ACC112 (cell line): ENCODE measurements around the gene CRIM1.
A peak's percentile ranks its signal among the peaks of the same experiment; 100 is the strongest.

Experiments used
- H2AFZ ChIP-seq: fragments of 200-600 bp; sonication (generic); one replicate; pipeline ENCODE4 v1.6.0; 2017; ENCODE audit warnings: antibody characterized with exemption, low read length; ENCODE audit not compliant: unreplicated experiment
- H3K27ac ChIP-seq: fragments of 200-600 bp; sonication (generic); 2 replicates; pipeline ENCODE4 v1.5.1; 2014; ENCODE audit warnings: low read depth, mild to moderate bottlenecking, antibody characterized with exemption, low read length, moderate library complexity
- H3K27me3 ChIP-seq: fragments of 200-600 bp; sonication (generic); 2 replicates; pipeline ENCODE4 v1.6.1; 2014; ENCODE audit warnings: mild to moderate bottlenecking, antibody characterized with exemption, low read length, moderate library complexity, mixed read lengths; ENCODE audit not compliant: insufficient read depth
- H3K36me3 ChIP-seq: fragments of 200-600 bp; sonication (generic); 2 replicates; pipeline ENCODE4 v1.6.1; 2016; ENCODE audit warnings: mild to moderate bottlenecking, antibody characterized with exemption, low read length, moderate library complexity, mixed read lengths; ENCODE audit not compliant: insufficient read depth
- H3K4me1 ChIP-seq: fragments of 200-600 bp; sonication (generic); one replicate; pipeline ENCODE4 v1.6.1; 2016; ENCODE audit warnings: low read length, mixed read lengths; ENCODE audit not compliant: insufficient read depth, unreplicated experiment, control insufficient read depth
- H3K4me3 ChIP-seq: fragments of 200-600 bp; sonication (generic); 2 replicates; pipeline ENCODE4 v1.5.1; 2014; ENCODE audit warnings: mild to moderate bottlenecking, low read depth, low read length
- H3K79me2 ChIP-seq: fragments of 200-600 bp; sonication (generic); one replicate; pipeline ENCODE4 v1.6.0; 2016; ENCODE audit warnings: low read length; ENCODE audit not compliant: control insufficient read depth, unreplicated experiment, insufficient read depth

CRIM1 gene

DNA sequence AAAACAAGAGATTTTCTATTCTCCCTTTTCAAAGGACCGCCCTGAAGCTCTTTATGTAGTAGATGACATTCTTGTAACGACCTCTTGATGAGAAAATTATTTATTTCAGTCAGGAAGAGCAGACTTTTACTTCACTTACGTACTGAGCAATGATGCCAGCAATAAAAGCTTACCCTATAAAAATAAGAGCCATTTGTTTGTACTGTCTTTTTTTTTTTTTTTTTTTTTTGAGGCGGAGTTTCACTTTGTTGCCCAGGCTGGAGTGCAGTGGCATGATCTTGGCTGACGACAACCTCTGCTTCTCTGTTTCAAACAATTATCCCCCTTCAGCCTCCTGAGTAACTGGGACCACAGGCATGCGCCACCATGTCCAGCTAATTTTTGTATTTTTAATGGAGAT lies 39.2 kb downstream of the CRIM1 start:
- Histone ChIP-seq H2AFZ (no peak overlapping the region), H3K4me3 (no peak overlapping the region), H3K4me1 (peaks cover 61% of the 10 kb centered on the region), H3K27ac (no peak overlapping the region), H3K27me3 (no peaks in the 10 kb centered on the region), H3K79me2 (peaks cover 93% of the 10 kb centered on the region), H3K36me3 (peaks cover 30% of the 10 kb centered on the region)

DNA sequence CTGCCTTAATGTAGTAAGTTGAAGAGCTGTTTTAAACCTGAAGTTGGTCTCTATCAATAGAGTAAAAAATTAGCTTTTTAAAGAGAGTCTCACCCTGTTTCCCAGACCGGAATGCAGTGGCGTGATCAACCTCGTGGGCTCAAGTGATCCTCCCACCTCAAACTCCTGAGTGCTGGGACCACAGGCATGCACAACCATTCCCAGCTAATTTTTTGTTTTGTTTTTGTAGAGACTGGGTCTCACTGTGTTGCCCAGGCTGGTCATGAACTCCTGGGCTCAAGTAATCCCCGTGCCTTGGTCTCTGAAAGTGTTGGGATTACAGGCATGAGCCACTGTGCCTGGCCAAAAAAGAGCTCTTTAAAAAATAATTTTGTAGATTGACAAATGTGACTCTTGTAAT lies 40.3 kb downstream of the CRIM1 start:
- Histone ChIP-seq H3K36me3 (peaks cover 30% of the 10 kb centered on the region), H3K4me1 (peaks cover 70% of the 10 kb centered on the region), H3K79me2 (peaks cover 93% of the 10 kb centered on the region), H2AFZ (no peak overlapping the region), H3K27ac (peak overlapping the region; percentile 14; the same call in 1 of the 2 replicates), H3K4me3 (no peak overlapping the region), H3K27me3 (no peaks in the 10 kb centered on the region)

DNA sequence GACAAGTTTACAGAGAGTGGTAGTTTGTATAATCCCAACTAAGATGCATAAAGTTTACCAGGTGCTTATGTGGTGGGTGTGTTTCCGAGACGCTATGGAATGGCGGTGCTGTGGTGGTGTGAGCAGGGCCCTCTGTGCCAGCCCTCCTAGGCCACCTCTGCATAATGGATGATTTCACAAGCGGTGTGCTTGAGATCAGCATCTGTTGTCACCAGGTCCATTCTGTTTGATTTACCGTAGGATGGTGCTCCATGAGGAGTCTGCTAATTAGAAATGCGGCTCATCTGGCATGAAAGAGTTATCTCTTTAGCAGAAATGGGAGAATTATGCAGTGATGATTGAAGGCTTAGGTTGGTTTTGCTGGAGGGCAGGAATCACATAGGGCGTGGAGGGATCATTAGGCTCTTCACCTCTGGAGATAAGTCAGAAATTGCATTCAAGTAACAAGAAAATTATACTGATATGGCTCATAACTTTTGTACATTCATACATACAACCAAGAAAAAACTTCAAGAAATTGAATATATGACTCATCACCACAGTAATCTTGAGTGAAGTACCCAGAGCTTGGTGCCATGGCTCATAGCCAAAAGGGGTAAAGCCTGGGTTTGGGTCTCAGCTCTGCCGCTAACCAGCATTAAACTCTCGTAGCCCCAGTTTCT lies 41.4 kb downstream of the CRIM1 start:
- Histone ChIP-seq H2AFZ (no peak overlapping the region), H3K27ac (peak overlapping the region; percentile 10; the same call in 1 of the 2 replicates), H3K36me3 (peaks cover 30% of the 10 kb centered on the region), H3K4me1 (peaks cover 77% of the 10 kb centered on the region), H3K27me3 (no peaks in the 10 kb centered on the region), H3K4me3 (peak overlapping the region; percentile 10; the same call in 1 of the 2 replicates), H3K79me2 (peaks cover 97% of the 10 kb centered on the region)

DNA sequence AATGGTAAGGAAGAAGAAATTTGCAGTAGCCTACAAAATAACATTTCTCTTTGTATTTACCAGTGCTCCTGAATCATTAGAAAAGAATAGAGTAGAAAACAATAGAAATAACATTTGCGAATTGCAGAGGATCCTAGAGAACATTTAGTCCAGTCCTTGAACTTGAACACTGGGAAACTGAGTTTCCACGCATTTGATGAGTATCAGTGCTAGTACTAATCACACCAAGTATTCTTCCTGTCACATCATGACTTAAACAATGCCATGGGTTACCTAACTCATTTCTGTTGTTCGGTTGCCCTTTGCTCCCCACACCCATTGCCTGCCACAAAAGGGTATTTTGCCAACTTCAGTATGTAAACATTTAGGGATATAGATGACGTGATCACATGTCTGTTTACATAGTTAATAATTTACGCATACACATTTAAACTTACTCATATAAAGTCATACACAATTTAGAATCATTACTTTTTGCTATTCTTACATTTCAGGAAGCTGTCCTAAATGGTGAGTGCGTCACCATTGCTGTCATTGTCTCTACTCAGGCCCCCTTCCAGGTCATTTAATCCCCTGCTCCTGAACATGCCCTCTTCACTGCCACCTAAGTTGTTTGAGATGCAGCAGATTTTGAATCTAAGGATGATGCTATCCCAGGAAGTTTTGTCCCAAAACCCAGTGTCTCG lies 42.3 kb downstream of the CRIM1 start:
- no peak overlapping the region for H3K4me3 ChIP-seq
- H3K4me1 ChIP-seq, result peaks cover 81% of the 10 kb centered on the region
- no peaks in the 10 kb centered on the region for H3K27me3 ChIP-seq
- no peak overlapping the region for H2AFZ ChIP-seq
- peak overlapping the region; percentile 10; the same call in 1 of the 2 replicates for H3K27ac ChIP-seq
- H3K79me2 ChIP-seq, result peaks cover 96% of the 10 kb centered on the region
- H3K36me3 ChIP-seq, result peaks cover 30% of the 10 kb centered on the region

DNA sequence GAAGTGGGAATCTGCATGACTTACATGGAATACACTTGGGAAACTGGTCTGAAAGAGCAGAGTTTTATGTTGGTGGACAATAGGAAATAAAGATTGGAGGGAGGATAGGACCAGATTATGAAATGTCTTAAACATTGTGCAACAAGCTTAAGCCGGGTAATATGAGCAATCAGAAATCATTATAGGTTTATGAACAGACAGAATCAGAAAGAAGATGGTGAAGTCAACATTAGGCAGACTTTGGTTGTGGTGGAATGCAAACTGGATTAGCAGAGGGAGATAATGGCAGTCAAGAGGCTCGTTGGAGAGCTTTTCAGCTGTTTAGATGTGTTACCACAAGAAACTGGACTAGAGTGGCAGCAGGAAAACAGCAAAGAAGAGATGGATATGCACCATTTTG lies 43.5 kb downstream of the CRIM1 start:
- H3K4me1 ChIP-seq, result peaks cover 82% of the 10 kb centered on the region
- H3K27ac ChIP-seq, result peak overlapping the region; percentile 10; the same call in 1 of the 2 replicates
- no peak overlapping the region for H3K4me3 ChIP-seq
- peaks cover 96% of the 10 kb centered on the region for H3K79me2 ChIP-seq
- H3K36me3 ChIP-seq, result peaks cover 30% of the 10 kb centered on the region
- no peaks in the 10 kb centered on the region for H3K27me3 ChIP-seq
- no peak overlapping the region for H2AFZ ChIP-seq

DNA sequence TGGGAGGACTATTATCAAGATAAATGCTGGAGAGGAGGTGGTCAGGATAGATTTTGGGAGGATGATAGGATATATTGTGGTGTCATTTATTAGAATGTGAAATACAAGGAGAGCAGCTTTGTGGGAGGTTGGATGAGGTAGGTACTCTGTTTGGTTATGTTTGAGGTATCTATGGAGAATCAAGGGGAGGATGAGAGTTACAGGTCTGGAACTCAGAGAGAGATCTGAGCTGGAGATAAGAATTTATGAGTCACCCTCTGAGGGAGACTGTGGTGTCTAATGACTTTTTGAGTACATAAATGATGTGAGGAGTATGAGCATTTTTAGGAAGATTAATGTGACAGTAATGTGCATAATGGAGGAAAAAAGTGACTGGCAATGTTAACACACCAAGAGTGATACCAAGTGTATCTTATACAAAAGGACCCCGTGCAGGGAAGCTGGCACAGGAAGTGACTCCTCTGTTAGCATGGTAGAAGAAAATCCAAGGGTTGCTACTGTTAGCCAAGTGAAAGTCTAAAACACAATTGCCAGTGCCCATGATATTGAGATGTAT lies 48.2 kb downstream of the CRIM1 start:
- Histone ChIP-seq H2AFZ (no peak overlapping the region), H3K27me3 (no peaks in the 10 kb centered on the region), H3K4me3 (peak overlapping the region; percentile 18; the same call in 1 of the 2 replicates), H3K79me2 (peaks cover 93% of the 10 kb centered on the region), H3K36me3 (peaks cover 6% of the 10 kb centered on the region), H3K27ac (peak overlapping the region; percentile 96), H3K4me1 (peaks cover 82% of the 10 kb centered on the region)

DNA sequence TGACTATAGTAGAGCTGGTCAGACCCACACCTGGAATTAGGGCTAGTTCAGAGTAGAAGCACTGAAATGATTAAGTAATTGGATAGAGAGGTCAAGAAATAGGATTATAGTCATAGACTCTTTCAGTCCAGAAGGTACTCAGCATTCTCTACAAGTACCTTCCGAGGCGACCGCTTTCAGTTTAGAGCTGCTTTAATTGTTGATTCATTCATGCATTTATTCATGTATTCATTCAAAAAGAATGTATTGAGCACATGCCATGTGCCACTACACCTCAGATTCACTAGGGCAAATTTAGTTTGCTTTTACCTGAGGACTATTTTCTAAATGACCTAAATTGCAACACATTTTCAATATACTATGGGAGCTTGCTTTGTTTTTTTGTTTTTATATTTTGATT lies 48.7 kb downstream of the CRIM1 start:
- H3K79me2 ChIP-seq, result peaks cover 92% of the 10 kb centered on the region

DNA sequence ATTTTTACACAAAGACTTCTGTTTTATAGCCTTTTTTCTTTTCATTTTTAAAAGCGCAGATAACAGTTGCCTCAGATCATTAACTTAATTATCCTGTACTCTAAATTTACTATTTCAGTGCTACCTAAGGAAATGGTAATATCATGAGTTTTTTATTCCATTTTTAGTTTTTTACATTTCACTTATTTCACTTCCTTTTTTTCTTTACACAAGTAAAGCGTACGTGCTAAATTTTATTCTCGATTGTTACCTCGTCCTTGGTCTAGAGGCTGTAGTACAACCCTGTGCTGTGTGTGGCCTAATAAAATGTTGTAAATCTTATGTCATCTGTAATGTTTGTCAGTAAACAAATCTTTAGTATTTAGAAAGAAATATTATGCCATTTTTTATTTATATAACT lies 49.2 kb downstream of the CRIM1 start:
- Histone ChIP-seq H3K27me3 (no peaks in the 10 kb centered on the region), H2AFZ (no peak overlapping the region), H3K36me3 (no peaks in the 10 kb centered on the region; the same call in 1 of the 2 replicates), H3K4me3 (no peak overlapping the region), H3K27ac (peak overlapping the region; percentile 96), H3K4me1 (peaks cover 81% of the 10 kb centered on the region), H3K79me2 (peaks cover 91% of the 10 kb centered on the region)

More for the DNA sequence above, 48.7 kb downstream of the CRIM1 start:
- H3K4me3 ChIP-seq, result no peak overlapping the region
- H2AFZ ChIP-seq, result no peak overlapping the region
- H3K36me3 ChIP-seq, result peaks cover under 1% of the 10 kb centered on the region
- H3K27me3 ChIP-seq, result no peaks in the 10 kb centered on the region
- peaks cover 78% of the 10 kb centered on the region for H3K4me1 ChIP-seq
- peak overlapping the region; percentile 96 for H3K27ac ChIP-seq

DNA sequence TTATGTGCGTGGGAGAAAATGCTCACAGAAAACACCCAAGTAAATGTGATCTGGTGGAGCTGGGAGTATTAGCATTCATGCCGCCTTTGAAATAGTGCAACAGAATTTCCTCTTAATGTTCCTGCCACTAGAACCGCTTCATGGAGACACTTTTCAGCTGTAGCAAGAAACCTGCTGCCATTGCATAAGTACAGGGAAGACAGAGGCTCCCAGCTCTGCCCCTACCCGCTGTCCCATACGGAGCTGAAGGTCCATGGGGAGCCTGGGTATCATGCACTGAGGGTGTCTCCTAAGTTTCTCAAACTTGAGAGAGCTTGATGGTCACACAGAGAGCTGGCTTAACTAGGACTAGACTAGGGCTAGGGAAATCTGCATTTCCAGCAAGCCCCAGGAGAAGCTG lies 49.6 kb downstream of the CRIM1 start:
- peaks cover 81% of the 10 kb centered on the region for H3K4me1 ChIP-seq
- H3K4me3 ChIP-seq, result no peak overlapping the region
- peak overlapping the region; percentile 14; the same call in 1 of the 2 replicates for H3K27ac ChIP-seq
- H2AFZ ChIP-seq, result no peak overlapping the region
- H3K79me2 ChIP-seq, result peaks cover 91% of the 10 kb centered on the region
- no peaks in the 10 kb centered on the region; the same call in 1 of the 2 replicates for H3K36me3 ChIP-seq
- no peaks in the 10 kb centered on the region for H3K27me3 ChIP-seq

DNA sequence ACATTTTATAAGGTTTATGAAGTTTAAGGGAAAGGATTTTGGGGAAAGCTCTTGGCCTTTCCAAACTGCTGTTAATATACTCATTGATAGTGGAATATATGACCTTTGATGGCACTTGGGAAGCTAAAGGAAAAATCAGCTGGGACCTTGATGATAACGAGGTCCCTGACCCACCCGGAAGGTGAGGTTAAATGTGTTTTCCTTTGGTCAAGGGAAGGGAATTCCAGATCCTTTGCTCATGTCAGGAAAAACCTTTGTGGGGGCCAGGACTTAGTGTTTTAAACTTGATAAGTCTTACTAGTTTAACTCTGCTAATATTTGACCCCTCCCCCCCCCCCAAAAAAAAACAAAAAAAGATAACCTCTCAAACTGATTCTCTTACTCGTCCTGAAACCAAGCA lies 50.7 kb downstream of the CRIM1 start:
- Histone ChIP-seq H3K79me2 (peaks cover 91% of the 10 kb centered on the region), H3K4me1 (peaks cover 86% of the 10 kb centered on the region), H3K4me3 (no peak overlapping the region), H3K27me3 (no peaks in the 10 kb centered on the region), H3K27ac (peak overlapping the region; percentile 40), H2AFZ (no peak overlapping the region), H3K36me3 (no peaks in the 10 kb centered on the region; the same call in 1 of the 2 replicates)
